MM.1S (cell line): Measurements from ENCODE around the gene NUP210L.
A peak's percentile ranks its signal among the peaks of the same experiment; 100 is the strongest.

Experiments used
- DNase-seq: peaks from one replicate; pipeline ENCODE4 v3.0.0-alpha.2; 2015
- H2AFZ ChIP-seq: fragments of 300-600 bp; sonication (generic); 2 replicates; pipeline ENCODE4 v1.6.0; 2016; ENCODE audit warnings: antibody characterized with exemption, low read length
- H3F3A ChIP-seq: fragments of 300-600 bp; sonication (generic); 2 replicates; pipeline ENCODE4 v1.6.1; 2016; ENCODE audit warnings: mild to moderate bottlenecking, antibody characterized with exemption, low read length, moderate library complexity, mixed read lengths; ENCODE audit not compliant: insufficient read depth
- H3K27ac ChIP-seq: fragments of 300-600 bp; sonication (generic); 2 replicates; pipeline ENCODE4 v1.5.1; 2016; ENCODE audit warnings: mild to moderate bottlenecking, low read length
- H3K27me3 ChIP-seq: fragments of 300-600 bp; sonication (generic); replicated peaks from 2 replicates; pipeline ENCODE4 v1.6.0; 2016; ENCODE audit warnings: low read length; ENCODE audit not compliant: insufficient read depth
- H3K36me3 ChIP-seq: fragments of 300-600 bp; sonication (generic); replicated peaks from 2 replicates; pipeline ENCODE4 v1.6.1; 2016; ENCODE audit warnings: mild to moderate bottlenecking, low read length, mixed read lengths; ENCODE audit not compliant: insufficient read depth
- H3K4me1 ChIP-seq: fragments of 300-600 bp; sonication (generic); 2 replicates; pipeline ENCODE4 v1.6.1; 2016; ENCODE audit warnings: low read length, mixed read lengths
- H3K4me2 ChIP-seq: fragments of 300-600 bp; sonication (generic); 2 replicates; pipeline ENCODE4 v1.6.0; 2016; ENCODE audit warnings: low read depth, low read length
- H3K4me3 ChIP-seq: fragments of 300-600 bp; sonication (generic); 2 replicates; pipeline ENCODE4 v1.5.1; 2016; ENCODE audit warnings: low read length, mixed read lengths
- H3K79me2 ChIP-seq: fragments of 300-600 bp; sonication (generic); 2 replicates; pipeline ENCODE4 v1.6.1; 2016; ENCODE audit warnings: mixed run types, low read length, mixed read lengths
- H3K9ac ChIP-seq: fragments of 300-600 bp; sonication (generic); 2 replicates; pipeline ENCODE4 v1.6.1; 2016; ENCODE audit warnings: low read length, mixed read lengths
- H3K9me2 ChIP-seq: fragments of 300-600 bp; sonication (generic); replicated peaks from 2 replicates; pipeline ENCODE4 v1.6.1; 2016; ENCODE audit warnings: mild to moderate bottlenecking, low read length, mixed read lengths; ENCODE audit not compliant: insufficient read depth
- H3K9me3 ChIP-seq: fragments of 300-600 bp; sonication (generic); replicated peaks from 2 replicates; pipeline ENCODE4 v1.6.1; 2016; ENCODE audit warnings: mild to moderate bottlenecking, low read length, mixed read lengths; ENCODE audit not compliant: insufficient read depth
- H4K20me1 ChIP-seq: fragments of 300-600 bp; sonication (generic); 2 replicates; pipeline ENCODE4 v1.6.1; 2016; ENCODE audit warnings: mild to moderate bottlenecking, low read length, moderate library complexity, mixed read lengths; ENCODE audit not compliant: insufficient read depth
- CTCF ChIP-seq: fragments of 300-600 bp; sonication (generic); IDR thresholded peaks from 2 replicates; pipeline ENCODE4 v1.5.1; 2016; ENCODE audit warnings: antibody characterized with exemption, low read length, mixed read lengths
- EZH2 ChIP-seq: fragments of 300-600 bp; sonication (generic); optimal IDR thresholded peaks from 2 replicates; pipeline ENCODE3; 2017; ENCODE audit warnings: low read depth, mild to moderate bottlenecking, antibody characterized with exemption, low read length, mixed read lengths
- EZH2phosphoT487 ChIP-seq: fragments of 300-600 bp; sonication (generic); IDR thresholded peaks from 2 replicates; pipeline ENCODE4 v1.6.1; 2018; ENCODE audit warnings: antibody characterized with exemption, low read length

The NUP210L gene

GRCh38 chr1:154179946-154180687 is 25.2 kb upstream of the NUP210L start:
- Histone ChIP-seq H2AFZ (no peak overlapping the region), H3K9me2 (no peaks in the 10 kb centered on the region), H3K27ac (no peak overlapping the region; the same call in 1 of the 2 replicates), H3K36me3 (peaks cover 4% of the 10 kb centered on the region; the same call in 1 of the 2 replicates), H3F3A (peaks cover 38% of the 10 kb centered on the region), H3K9ac (no peak overlapping the region), H3K27me3 (no peaks in the 10 kb centered on the region), H4K20me1 (peaks cover 66% of the 10 kb centered on the region), H3K79me2 (peaks cover 79% of the 10 kb centered on the region), H3K4me3 (no peak overlapping the region), H3K9me3 (no peaks in the 10 kb centered on the region), H3K4me2 (peak overlapping the region; percentile 22), H3K4me1 (peaks cover 50% of the 10 kb centered on the region)
- peak; percentile 34 for DNase-seq
- TF ChIP-seq CTCF (no peak), EZH2phosphoT487 (no peak), EZH2 (no peak)

GRCh38 chr1:154178911-154179811 is 24.3 kb upstream of the NUP210L start:
- H3K27ac ChIP-seq, result no peak overlapping the region
- peaks cover 73% of the 10 kb centered on the region for H4K20me1 ChIP-seq
- H3K4me1 ChIP-seq, result peaks cover 50% of the 10 kb centered on the region
- no peaks in the 10 kb centered on the region for H3K9me2 ChIP-seq
- no peak for TF ChIP-seq CTCF
- no peak for TF ChIP-seq EZH2
- no peak for TF ChIP-seq EZH2phosphoT487
- H3K9me3 ChIP-seq, result no peaks in the 10 kb centered on the region
- H3K79me2 ChIP-seq, result peaks cover 88% of the 10 kb centered on the region
- no peak overlapping the region for H2AFZ ChIP-seq
- H3F3A ChIP-seq, result peaks cover 42% of the 10 kb centered on the region
- peaks cover 7% of the 10 kb centered on the region; the same call in 1 of the 2 replicates for H3K36me3 ChIP-seq
- no peak overlapping the region for H3K9ac ChIP-seq
- no peaks in the 10 kb centered on the region for H3K27me3 ChIP-seq
- H3K4me2 ChIP-seq, result peak overlapping the region; percentile 1; the same call in 1 of the 2 replicates
- DNase-seq, result no peak
- H3K4me3 ChIP-seq, result no peak overlapping the region

- H3K36me3 ChIP-seq, result peaks cover 7% of the 10 kb centered on the region; the same call in 1 of the 2 replicates
- H3K4me2 ChIP-seq, result peak overlapping the region; percentile 16; the same call in 1 of the 2 replicates
- H3K79me2 ChIP-seq, result peaks cover 97% of the 10 kb centered on the region
- H3K9me2 ChIP-seq, result no peaks in the 10 kb centered on the region
- peaks cover 39% of the 10 kb centered on the region for H3F3A ChIP-seq
- H3K4me3 ChIP-seq, result no peak overlapping the region
- H3K27me3 ChIP-seq, result no peaks in the 10 kb centered on the region
- TF ChIP-seq CTCF (no peak), EZH2phosphoT487 (no peak), EZH2 (no peak)
- peaks cover 73% of the 10 kb centered on the region for H4K20me1 ChIP-seq
- no peak overlapping the region for H3K27ac ChIP-seq
- H2AFZ ChIP-seq, result no peak overlapping the region
- no peak overlapping the region for H3K9ac ChIP-seq
- H3K9me3 ChIP-seq, result no peaks in the 10 kb centered on the region
- peaks cover 50% of the 10 kb centered on the region for H3K4me1 ChIP-seq
- DNase-seq, result no peak
Observed at GRCh38 chr1:154178013-154178412, 23.1 kb upstream of the NUP210L start.
